Measurements from ENCODE around the gene SLC6A4.

The SLC6A4 gene

DNA sequence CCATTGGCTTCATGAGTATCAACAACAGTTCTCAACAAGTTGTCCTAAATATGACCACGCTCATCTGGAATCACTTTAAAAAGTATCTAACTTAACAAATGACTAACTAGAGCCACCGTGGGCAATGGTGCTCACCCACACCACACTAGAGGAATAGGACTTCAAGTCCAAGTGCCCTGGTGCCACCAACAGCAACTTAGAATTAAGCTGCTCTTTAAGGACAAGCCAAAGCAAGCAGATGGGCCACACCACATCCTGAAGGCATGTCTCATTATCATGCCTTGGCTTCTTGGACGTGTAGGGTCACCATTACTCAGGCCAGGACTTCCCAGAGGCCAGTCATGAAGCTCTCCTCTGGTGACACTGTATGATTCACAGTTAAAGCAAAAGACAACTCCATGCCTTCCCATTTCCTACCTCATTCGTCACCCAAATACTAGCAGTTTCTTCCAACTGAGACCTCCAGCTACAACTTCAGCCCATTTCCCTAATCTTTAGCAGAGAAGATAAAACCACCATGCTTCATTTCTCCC lies 9.4 kb upstream of the SLC6A4 start:
- H3K27ac ChIP-seq (ENCODE audit: low read depth, low read length), result no peak overlapping the region
- no peaks in the 10 kb centered on the region; the same call in 1 of the 2 replicates for H4K20me1 ChIP-seq (ENCODE audit: control insufficient read depth, insufficient read depth, low read depth, low read length)
- no peaks in the 10 kb centered on the region for H3K79me2 ChIP-seq (ENCODE audit: control insufficient read depth, low read length)
- H3K36me3 ChIP-seq (ENCODE audit: control insufficient read depth, low read length), result peaks cover 32% of the 10 kb centered on the region
- H3K4me2 ChIP-seq (ENCODE audit: low read length), result no peak overlapping the region
- H3F3A ChIP-seq (ENCODE audit: control insufficient read depth, insufficient read depth), result peaks cover 3% of the 10 kb centered on the region; the same call in 1 of the 2 replicates
- TF ChIP-seq CTCF (IDR thresholded peaks at IDR 0.05; ENCODE audit: low read depth, low read length, poor library complexity, severe bottlenecking), result no peak
- no peak for TF ChIP-seq EZH2phosphoT487 (IDR thresholded peaks at IDR 0.05; ENCODE audit: borderline replicate concordance, low read length)
- no peak overlapping the region for H3K4me3 ChIP-seq (ENCODE audit: low read length)
- no peaks in the 10 kb centered on the region for H3K9me2 ChIP-seq (replicated peaks; ENCODE audit: control insufficient read depth, low read length)
- no peaks in the 10 kb centered on the region for H3K27me3 ChIP-seq (ENCODE audit: control insufficient read depth, low read length)
- H3K9me3 ChIP-seq (ENCODE audit: control insufficient read depth, insufficient read depth, low read length), result no peaks in the 10 kb centered on the region
- no peaks in the 10 kb centered on the region for H3K4me1 ChIP-seq (ENCODE audit: control insufficient read depth, low read length)

DNA sequence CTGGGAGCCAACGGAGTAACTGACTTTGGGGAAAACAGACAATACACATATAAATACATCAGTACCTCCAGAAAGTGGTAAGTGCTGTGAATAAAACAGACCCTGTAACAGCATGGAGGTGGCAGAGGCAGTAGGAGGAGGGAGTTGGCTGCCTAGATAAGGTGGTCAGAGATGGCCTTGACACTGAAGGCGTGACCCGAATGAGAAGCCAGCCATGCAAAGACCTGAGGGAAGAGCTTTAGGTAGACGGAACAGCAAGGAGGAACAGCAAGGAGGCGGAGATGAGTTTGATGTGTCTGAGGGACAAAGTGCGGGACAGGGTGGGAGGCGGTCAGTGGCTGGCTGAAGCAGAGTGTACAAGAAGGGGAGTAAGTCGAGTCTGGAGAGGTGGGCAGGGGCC lies 8.1 kb upstream of the SLC6A4 start:
- no peaks in the 10 kb centered on the region; the same call in 1 of the 2 replicates for H4K20me1 ChIP-seq (ENCODE audit: control insufficient read depth, insufficient read depth, low read depth, low read length)
- no peak overlapping the region for H3K4me3 ChIP-seq (ENCODE audit: low read length)
- TF ChIP-seq CTCF (IDR thresholded peaks at IDR 0.05; ENCODE audit: low read depth, low read length, poor library complexity, severe bottlenecking), result no peak
- TF ChIP-seq EZH2phosphoT487 (IDR thresholded peaks at IDR 0.05; ENCODE audit: borderline replicate concordance, low read length), result no peak
- no peaks in the 10 kb centered on the region for H3K4me1 ChIP-seq (ENCODE audit: control insufficient read depth, low read length)
- no peaks in the 10 kb centered on the region for H3K79me2 ChIP-seq (ENCODE audit: control insufficient read depth, low read length)
- H3K9me3 ChIP-seq (ENCODE audit: control insufficient read depth, insufficient read depth, low read length), result no peaks in the 10 kb centered on the region
- no peak overlapping the region for H3K27ac ChIP-seq (ENCODE audit: low read depth, low read length)
- no peaks in the 10 kb centered on the region for H3K27me3 ChIP-seq (ENCODE audit: control insufficient read depth, low read length)
- H3F3A ChIP-seq (ENCODE audit: control insufficient read depth, insufficient read depth), result peaks cover 3% of the 10 kb centered on the region; the same call in 1 of the 2 replicates
- no peaks in the 10 kb centered on the region for H3K9me2 ChIP-seq (replicated peaks; ENCODE audit: control insufficient read depth, low read length)
- H3K36me3 ChIP-seq (ENCODE audit: control insufficient read depth, low read length), result peaks cover 19% of the 10 kb centered on the region
- no peak overlapping the region for H3K4me2 ChIP-seq (ENCODE audit: low read length)

DNA sequence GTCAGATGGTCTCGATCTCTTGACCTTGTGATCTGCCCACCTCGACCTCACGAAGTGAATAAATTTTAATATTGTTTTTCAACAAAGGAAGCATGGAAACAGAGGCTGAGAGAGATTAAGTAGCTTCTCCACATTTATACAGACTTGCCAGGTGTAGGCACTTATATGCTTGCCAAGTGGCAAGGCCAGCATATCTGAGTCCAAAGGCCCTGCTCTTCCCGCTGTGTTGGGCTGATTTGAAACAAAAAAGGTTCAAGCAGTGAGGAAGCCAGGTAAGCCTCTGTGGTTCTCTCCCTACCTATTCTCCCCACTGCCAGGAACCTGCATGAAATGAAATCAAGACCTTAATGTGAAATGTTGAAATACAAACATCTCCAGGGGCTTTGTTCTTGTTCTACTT lies 7.5 kb upstream of the SLC6A4 start:
- Histone ChIP-seq H3K79me2 (ENCODE audit: control insufficient read depth, low read length) (no peaks in the 10 kb centered on the region), H3F3A (ENCODE audit: control insufficient read depth, insufficient read depth) (peaks cover 3% of the 10 kb centered on the region; the same call in 1 of the 2 replicates), H3K36me3 (ENCODE audit: control insufficient read depth, low read length) (peaks cover 13% of the 10 kb centered on the region), H3K9me3 (ENCODE audit: control insufficient read depth, insufficient read depth, low read length) (no peaks in the 10 kb centered on the region), H3K9me2 (replicated peaks; ENCODE audit: control insufficient read depth, low read length) (no peaks in the 10 kb centered on the region), H3K4me3 (ENCODE audit: low read length) (no peak overlapping the region), H3K27me3 (ENCODE audit: control insufficient read depth, low read length) (no peaks in the 10 kb centered on the region), H4K20me1 (ENCODE audit: control insufficient read depth, insufficient read depth, low read depth, low read length) (no peaks in the 10 kb centered on the region; the same call in 1 of the 2 replicates), H3K4me2 (ENCODE audit: low read length) (no peak overlapping the region), H3K4me1 (ENCODE audit: control insufficient read depth, low read length) (no peaks in the 10 kb centered on the region), H3K27ac (ENCODE audit: low read depth, low read length) (no peak overlapping the region)
- TF ChIP-seq EZH2phosphoT487 (IDR thresholded peaks at IDR 0.05; ENCODE audit: borderline replicate concordance, low read length) (no peak), CTCF (IDR thresholded peaks at IDR 0.05; ENCODE audit: low read depth, low read length, poor library complexity, severe bottlenecking) (no peak)
